Calu3 (cell line): ENCODE data around the gene KIF1B. TPM values are rescaled to one million over a fixed set of nuclear protein-coding genes. Genes with fewer than 3 reads are reported as not detected.

Experiments used
- BruUV-seq: library from RNA; stranded (reverse); fragments of 400-500 nt; replicated peaks from 2 replicates; lab custom pipeline; 2021; lab: Mats Ljungman, UMichigan
- CTCF ChIA-PET: fragments of 300-600 bp; sonication (Branson Sonifier 250); formaldehyde crosslinking; loops from one replicate; lab custom pipeline; 2022; ENCODE audit warnings: antibody characterized with exemption; lab: Charles Lee
- DNase-seq: peaks from one replicate; pipeline ENCODE4 v3.0.0; 2022
- H3K27ac Mint-ChIP-seq: one replicate; pipeline ENCODE4 v1.8.0; 2022; ENCODE audit warnings: mixed read lengths; ENCODE audit not compliant: unreplicated experiment
- H3K27me3 Mint-ChIP-seq: one replicate; pipeline ENCODE4 v1.8.0; 2022; ENCODE audit warnings: mixed read lengths; ENCODE audit not compliant: unreplicated experiment
- H3K36me3 Mint-ChIP-seq: one replicate; pipeline ENCODE4 v1.8.0; 2022; ENCODE audit warnings: mild to moderate bottlenecking, moderate library complexity, mixed read lengths; ENCODE audit not compliant: insufficient read depth, unreplicated experiment
- H3K4me1 Mint-ChIP-seq: one replicate; pipeline ENCODE4 v1.8.0; 2022; ENCODE audit warnings: mild to moderate bottlenecking, low read depth, mixed read lengths; ENCODE audit not compliant: unreplicated experiment
- H3K4me3 Mint-ChIP-seq: one replicate; pipeline ENCODE4 v1.8.0; 2022; ENCODE audit warnings: mild to moderate bottlenecking, low read depth, moderate library complexity, mixed read lengths; ENCODE audit not compliant: unreplicated experiment
- H3K9me3 Mint-ChIP-seq: one replicate; pipeline ENCODE4 v1.8.0; 2022; ENCODE audit warnings: low read depth, mixed read lengths; ENCODE audit not compliant: unreplicated experiment
- CTCF ChIP-seq: fragments of 200-600 bp; IDR thresholded peaks from one replicate; pipeline ENCODE4 v1.8.0; 2022; ENCODE audit warnings: antibody characterized with exemption; ENCODE audit not compliant: unreplicated experiment
- intact Hi-C: fragments of 100-400 bp; cut with micrococcal nuclease; formaldehyde crosslinking; loops from one replicate; pipeline ENCODE4 v1.10.0; 2022; ENCODE audit not compliant: unreplicated experiment
- total RNA-seq: library from RNA; stranded (reverse); gene quantifications from 2 replicates; pipeline ENCODE4 v1.2.3, GENCODE V29; 2022

KIF1B gene
- total RNA-seq, 1 experiment from 2014 or later: 17.1 TPM

DNA sequence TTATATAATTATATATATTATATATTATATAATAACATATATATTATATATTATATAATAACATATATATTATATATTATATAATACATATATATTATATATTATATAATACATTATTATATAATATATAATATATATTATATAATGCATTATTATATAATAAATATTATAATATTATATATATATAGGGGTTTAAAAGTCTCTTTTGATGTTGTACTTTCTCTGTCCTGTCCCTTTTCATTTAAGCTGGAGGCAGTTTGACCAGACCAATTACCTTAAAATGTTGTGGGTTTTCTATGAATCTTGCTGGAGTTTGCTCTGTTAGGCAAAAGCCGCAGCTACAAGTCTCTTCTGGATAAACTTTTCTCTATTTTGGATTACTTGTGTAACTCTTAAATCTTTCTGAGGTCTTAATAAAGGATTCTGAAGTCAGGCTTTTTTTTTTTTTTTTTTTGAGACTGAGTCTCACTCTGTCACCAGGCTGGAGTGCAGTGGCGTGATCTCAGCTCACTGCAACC, 22.2 kb upstream of the KIF1B start:
- Mint-ChIP-seq H3K4me1 (no peaks in the 10 kb centered on the region), H3K36me3 (peaks cover 14% of the 10 kb centered on the region), H3K9me3 (no peaks in the 10 kb centered on the region), H3K27me3 (no peaks in the 10 kb centered on the region), H3K4me3 (no peak overlapping the region), H3K27ac (no peak overlapping the region)
- no peak for TF ChIP-seq CTCF
- BruUV-seq: no TSS peak
- no peak for DNase-seq
- intact Hi-C loops: no loop called here
- CTCF ChIA-PET: interaction anchor here (0.7 kb wide), 1 partner anchor 13 kb away, joined by 5 read pairs; no protein-coding TSS in a partner anchor

- Mint-ChIP-seq H3K27me3 (no peaks in the 10 kb centered on the region), H3K4me1 (no peaks in the 10 kb centered on the region), H3K9me3 (no peaks in the 10 kb centered on the region), H3K36me3 (peaks cover 5% of the 10 kb centered on the region), H3K27ac (no peak overlapping the region), H3K4me3 (no peak overlapping the region)
- TF ChIP-seq CTCF: no peak
- DNase-seq: no peak
- CTCF ChIA-PET: no interaction called here
- no TSS peak for BruUV-seq
- intact Hi-C loops: no loop called here
Observed at GRCh38 chr1:10189659-10190058, 20.7 kb upstream of the KIF1B start.

- Mint-ChIP-seq H3K27ac (no peak overlapping the region), H3K27me3 (no peaks in the 10 kb centered on the region), H3K4me3 (no peak overlapping the region), H3K36me3 (no peaks in the 10 kb centered on the region), H3K9me3 (no peaks in the 10 kb centered on the region), H3K4me1 (no peaks in the 10 kb centered on the region)
- no peak for TF ChIP-seq CTCF
- no TSS peak for BruUV-seq
- CTCF ChIA-PET: no interaction called here
- no peak for DNase-seq
- intact Hi-C loops: no loop called here
Observed at GRCh38 chr1:10192263-10192662, 18.1 kb upstream of the KIF1B start.

- CTCF ChIA-PET: no interaction called here
- no TSS peak for BruUV-seq
- intact Hi-C loops: no loop called here
Observed at GRCh38 chr1:10193288-10193687, 17.1 kb upstream of the KIF1B start.

More at GRCh38 chr1:10193288-10193687, 17.1 kb upstream of the KIF1B start:
- Mint-ChIP-seq H3K36me3 (no peaks in the 10 kb centered on the region), H3K4me1 (no peaks in the 10 kb centered on the region), H3K27me3 (no peaks in the 10 kb centered on the region), H3K27ac (no peak overlapping the region), H3K4me3 (no peak overlapping the region), H3K9me3 (no peaks in the 10 kb centered on the region)
- no peak for DNase-seq
- TF ChIP-seq CTCF: no peak
